ENCODE results near the gene HS6ST3. TPM values are rescaled to one million over a fixed set of nuclear protein-coding genes. Genes with fewer than 3 reads are reported as not detected.

HS6ST3 gene
- total RNA-seq, 1 donor from 2014 or later, result 8.4 TPM

GRCh38 chr13:96199315-96199714 lies 109.4 kb downstream of the HS6ST3 start:
- no peak for DNase-seq

DNA sequence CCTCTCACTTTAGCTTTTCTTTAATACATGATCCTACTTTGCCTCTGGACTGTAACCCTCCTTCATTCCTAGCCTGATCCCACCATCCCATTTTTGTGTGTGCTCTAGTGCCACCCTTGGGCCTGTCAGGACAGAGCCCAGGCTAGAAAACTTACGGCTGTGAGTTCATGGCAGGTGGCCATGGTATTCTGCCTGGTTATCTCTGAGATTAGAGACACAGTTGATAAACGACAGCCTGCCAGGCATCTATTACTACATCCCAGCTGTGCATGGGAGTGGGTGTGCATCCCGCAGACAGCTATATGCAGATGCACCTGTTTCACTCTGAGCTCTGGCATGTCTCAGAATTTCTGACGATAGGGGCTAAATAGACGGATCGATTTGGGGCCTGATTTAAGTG lies 110.9 kb downstream of the HS6ST3 start:
- no peak for DNase-seq

- no peak for DNase-seq
Measured at GRCh38 chr13:96202315-96202714, 112.4 kb downstream of the HS6ST3 start.

- no peak for DNase-seq
Measured at GRCh38 chr13:96203471-96203870, 113.6 kb downstream of the HS6ST3 start.

DNA sequence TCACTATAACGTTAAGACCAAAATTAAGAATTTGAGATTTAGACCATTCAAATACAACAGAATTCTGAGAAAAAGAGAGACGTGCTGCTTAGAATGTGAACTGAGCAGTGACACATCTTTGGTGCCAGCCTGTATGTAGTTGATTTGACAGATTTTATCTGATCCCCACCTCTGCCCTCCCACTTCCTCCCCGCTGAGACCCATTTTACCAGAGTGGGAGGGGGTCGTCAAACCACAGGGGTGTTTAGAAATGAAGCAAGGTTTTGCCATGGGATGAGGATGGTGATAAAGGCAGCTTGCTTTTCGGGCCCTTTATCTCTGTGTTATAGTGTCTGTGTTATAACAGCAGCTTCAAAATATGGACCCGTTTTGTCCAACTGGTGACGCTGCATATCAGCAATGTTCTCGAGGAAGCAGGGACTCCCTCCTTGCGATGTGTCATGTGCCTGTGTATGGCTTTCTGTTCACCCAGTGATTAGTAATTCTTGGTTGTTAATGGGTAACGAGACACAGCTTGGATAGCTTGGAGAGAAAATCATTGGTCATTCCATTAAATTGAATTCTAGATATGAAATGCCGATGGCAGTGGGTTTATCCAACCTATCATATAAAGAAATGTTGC lies 125.0 kb downstream of the HS6ST3 start:
- DNase-seq, result no peak

DNA sequence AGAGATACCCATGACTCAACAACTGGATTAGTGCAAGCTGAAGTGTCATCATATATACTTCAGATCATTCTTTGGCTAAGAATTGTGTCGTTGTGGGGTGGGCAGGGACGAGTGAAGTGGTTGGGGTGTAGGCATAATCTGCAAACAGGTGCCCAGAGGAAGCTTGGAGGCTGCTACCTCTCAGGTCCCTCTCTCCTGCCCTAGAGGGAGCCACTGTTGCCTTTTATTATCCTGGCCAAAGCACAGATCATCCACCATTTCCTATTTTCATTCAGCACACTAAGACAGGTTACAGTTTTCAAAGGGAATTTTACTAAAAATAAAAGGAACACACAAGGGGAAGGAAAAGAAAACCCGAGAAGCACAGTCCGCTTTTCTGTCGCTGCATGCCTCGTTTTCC lies 126.6 kb downstream of the HS6ST3 start:
- DNase-seq, result no peak

DNA sequence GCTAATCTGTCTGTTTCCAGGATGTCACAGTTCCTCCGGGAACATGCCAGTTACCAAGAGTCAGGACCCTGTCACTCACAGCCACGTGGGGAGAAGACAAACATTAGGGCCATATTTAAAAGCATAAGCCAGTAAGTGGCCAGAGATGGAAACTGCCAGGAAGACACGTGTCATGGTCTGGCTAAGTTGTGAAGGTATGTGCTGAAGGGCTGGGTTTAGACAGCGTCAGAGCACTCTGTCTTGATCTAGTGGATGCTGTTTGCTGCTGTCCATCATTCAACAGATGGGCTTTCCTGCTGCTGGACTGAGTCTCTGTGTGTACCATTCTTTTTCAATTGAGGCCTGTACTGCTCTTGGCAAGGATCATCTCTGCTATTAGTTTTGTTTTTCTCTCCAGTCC lies 128.6 kb downstream of the HS6ST3 start:
- DNase-seq, result no peak

- DNase-seq, result no peak
Measured at GRCh38 chr13:96221471-96221870, 131.6 kb downstream of the HS6ST3 start.

DNA sequence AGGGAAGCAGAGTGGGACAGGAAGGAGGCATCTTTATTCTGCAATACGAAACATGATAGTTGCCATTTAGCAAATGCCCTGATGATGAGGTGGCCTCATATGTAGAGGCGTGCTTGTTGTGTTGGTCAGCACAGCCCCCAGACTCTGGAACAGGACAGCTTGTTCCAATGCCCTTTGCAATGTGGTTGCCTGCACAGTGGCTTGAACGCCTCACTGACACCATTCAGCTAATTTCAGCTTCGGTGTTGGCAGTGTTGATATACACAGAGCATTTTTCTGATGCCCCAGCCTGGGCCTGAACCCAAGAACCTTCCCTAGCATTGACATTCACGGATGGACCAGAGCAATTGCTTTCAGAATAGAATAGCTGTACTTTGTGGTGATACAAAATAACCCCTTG lies 133.3 kb downstream of the HS6ST3 start:
- no peak for DNase-seq

DNA sequence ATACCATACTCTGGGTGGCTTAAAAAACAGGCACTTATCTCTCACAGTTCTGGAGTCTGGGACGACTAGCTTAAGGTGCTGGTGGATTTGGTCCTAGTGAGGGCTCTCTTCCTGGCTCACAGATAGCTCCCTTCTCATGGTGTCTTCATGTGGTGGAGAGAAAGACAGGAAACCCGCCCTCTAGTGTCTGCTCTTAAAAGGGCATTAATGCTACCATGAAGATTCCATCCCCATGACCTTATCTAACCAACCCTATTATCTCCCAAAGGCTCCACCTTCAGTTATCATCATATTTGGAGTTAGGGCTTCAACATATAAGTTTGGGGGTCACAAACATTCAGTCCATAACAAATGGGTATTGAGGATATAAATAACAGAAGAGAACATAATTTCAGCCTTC lies 139.4 kb downstream of the HS6ST3 start:
- DNase-seq, result no peak

DNA sequence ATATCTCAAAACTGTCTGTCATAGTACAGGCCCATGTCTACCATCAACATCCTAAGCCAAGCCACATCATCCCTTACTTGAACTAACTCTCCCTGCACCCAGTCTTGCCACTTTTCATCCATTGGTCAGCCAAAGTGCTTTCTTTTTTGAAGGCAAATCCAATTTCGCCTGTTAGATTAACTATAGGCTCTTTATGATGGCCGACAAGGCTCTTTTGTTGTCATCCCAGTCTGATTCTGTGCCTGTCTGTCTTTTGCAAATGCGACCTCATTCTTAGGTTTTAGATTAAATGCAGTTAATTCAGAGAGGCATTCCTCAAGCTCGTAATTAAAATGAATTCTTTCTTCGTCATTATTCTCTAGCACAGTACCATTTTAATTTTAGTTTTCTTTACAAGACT lies 148.3 kb downstream of the HS6ST3 start:
- DNase-seq, result no peak

GRCh38 chr13:96238861-96239260 lies 149.0 kb downstream of the HS6ST3 start:
- no peak for DNase-seq

- no peak for DNase-seq
Measured at GRCh38 chr13:96243376-96243775, 153.5 kb downstream of the HS6ST3 start.

- no peak for DNase-seq
Measured at GRCh38 chr13:96248103-96248502, 158.2 kb downstream of the HS6ST3 start.

- no peak for DNase-seq
Measured at GRCh38 chr13:96248996-96249395, 159.1 kb downstream of the HS6ST3 start.

GRCh38 chr13:96252903-96253302 lies 163.0 kb downstream of the HS6ST3 start:
- DNase-seq, result no peak

- no peak for DNase-seq
Measured at GRCh38 chr13:96273196-96273595, 183.3 kb downstream of the HS6ST3 start.

- no peak for DNase-seq
Measured at GRCh38 chr13:96274046-96274445, 184.1 kb downstream of the HS6ST3 start.

DNA sequence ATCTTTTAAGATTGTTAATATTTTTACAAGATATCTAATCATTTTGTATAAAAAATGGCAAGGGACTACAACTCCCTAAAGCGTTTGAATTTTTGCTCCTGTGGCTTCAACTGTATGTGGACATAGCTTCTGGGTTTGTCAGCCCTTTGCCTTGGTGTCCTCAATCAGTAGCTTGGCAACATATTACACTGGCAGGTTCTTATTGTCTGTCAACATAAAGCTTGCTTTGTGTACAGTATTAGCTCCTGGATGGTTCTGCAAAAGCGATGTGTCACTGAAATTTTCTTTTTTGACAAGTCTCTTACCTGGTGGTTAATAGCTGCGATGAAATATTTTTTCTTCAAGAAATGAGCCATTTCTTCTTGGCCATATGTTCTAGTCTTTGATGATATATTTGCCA lies 190.0 kb downstream of the HS6ST3 start:
- no peak for DNase-seq

DNA sequence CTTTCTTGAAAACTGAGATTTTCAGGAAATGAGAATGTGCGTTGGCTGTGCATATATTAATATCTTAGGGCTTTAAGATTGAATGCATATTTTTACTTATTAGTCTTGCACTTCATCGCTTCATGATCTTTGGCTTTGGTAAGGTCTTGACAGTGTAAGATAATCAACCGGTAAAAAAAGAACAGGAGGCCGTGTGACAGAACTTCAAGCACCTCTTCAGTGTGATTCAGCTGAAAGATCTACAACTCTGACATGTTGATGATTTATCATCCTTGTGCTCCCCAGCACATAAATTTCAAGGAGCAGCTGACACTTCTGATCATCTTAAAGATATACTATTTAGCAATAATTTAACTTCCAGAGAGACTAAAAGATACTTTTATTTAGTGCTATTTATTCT lies 195.1 kb downstream of the HS6ST3 start:
- no peak for DNase-seq

- no peak for DNase-seq
Measured at GRCh38 chr13:96285729-96286128, 195.8 kb downstream of the HS6ST3 start.

DNA sequence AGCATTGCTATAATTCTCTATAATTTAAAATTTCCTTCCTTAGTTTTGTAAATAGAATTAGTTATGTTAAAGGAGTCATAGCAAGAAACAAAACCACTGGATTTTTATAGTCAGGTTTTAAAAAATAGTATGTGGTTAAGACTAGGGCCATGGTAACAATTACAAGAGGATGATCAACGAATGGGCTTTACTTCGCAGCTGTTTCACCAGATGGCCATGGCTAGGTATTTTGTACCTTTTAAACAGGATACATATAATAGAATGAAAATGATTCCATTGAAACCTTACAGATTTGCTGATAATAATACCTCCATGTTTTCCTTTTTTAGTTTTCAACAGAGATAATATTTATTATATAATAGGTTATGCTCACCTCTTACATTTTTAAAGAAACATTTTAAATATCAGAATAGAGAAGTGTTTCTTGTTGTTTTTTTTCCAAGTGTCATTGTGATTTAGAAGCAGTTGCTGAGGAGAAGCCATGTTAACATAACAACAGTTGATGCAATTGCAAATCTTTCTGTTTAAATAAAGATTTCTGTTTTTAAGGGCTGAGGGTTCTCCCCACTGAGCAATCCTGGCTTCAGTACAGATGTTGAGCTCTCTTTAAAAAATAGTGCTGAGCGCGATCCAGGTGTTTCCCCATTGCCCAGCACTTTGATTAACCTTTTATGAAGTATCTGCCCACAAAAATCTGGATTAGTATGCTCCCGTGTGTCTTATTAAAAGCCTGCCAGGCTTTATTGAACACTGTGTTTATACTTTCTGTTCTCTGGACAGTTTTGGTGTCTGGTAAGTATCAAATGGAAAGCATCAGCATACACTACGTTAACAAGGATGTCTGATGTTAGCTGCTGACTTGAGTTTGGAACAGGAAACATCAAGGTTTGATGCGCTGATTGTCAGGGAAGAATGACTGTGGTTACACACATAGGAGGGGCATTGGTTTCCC lies 205.3 kb downstream of the HS6ST3 start:
- DNase-seq, result no peak

GRCh38 chr13:96297360-96297759 lies 207.5 kb downstream of the HS6ST3 start:
- DNase-seq, result no peak

DNA sequence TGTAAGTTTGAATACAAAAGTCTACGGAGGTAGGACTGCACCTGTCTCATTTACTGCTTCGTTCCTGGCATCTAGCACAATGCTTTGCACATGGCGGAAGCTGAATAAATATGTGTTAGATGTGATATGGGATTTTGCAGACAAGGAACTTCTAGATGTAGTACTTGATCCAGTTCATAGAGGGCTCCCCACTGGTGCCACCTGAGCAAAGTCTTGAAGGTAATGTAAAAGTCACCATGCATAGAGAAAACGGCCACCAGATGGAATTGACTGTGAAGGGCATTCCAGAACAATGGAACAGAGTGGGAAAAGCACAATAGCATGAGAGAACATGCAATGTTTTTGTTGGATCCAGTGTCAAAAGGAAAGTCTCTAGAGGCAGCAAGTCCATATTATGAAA lies 209.3 kb downstream of the HS6ST3 start:
- no peak for DNase-seq
